ENCODE measurements around the gene INSM1.

Gene INSM1

GRCh38 chr20:20395903-20396568 is 28.1 kb downstream of the INSM1 start:
- no peak for DNase-seq

GRCh38 chr20:20396794-20397193 is 28.9 kb downstream of the INSM1 start:
- no peak for DNase-seq

- DNase-seq, result no peak
These were observed 30.2 kb downstream of the INSM1 start for GRCh38 chr20:20398123-20398522.

- no peak for DNase-seq
These were observed 31.9 kb downstream of the INSM1 start for GRCh38 chr20:20399531-20400500.

- DNase-seq, result no peak
These were observed 34.1 kb downstream of the INSM1 start for GRCh38 chr20:20401991-20402390.

- DNase-seq, result no peak
These were observed 36.7 kb downstream of the INSM1 start for GRCh38 chr20:20404633-20405032.

GRCh38 chr20:20405623-20406022 is 37.7 kb downstream of the INSM1 start:
- DNase-seq, result no peak

- no peak for DNase-seq
These were observed 38.4 kb downstream of the INSM1 start for GRCh38 chr20:20406306-20406705.

GRCh38 chr20:20407891-20408805 is 40.2 kb downstream of the INSM1 start:
- DNase-seq, result peak; percentile 91

- no peak for DNase-seq
These were observed 41.4 kb downstream of the INSM1 start for GRCh38 chr20:20409331-20409730.

- peak; percentile 84 for DNase-seq
These were observed 42.8 kb downstream of the INSM1 start for GRCh38 chr20:20410678-20411077.

GRCh38 chr20:20411402-20411801 is 43.5 kb downstream of the INSM1 start:
- DNase-seq, result no peak

GRCh38 chr20:20411836-20412235 is 43.9 kb downstream of the INSM1 start:
- no peak for DNase-seq

GRCh38 chr20:20412750-20413149 is 44.8 kb downstream of the INSM1 start:
- DNase-seq, result peak; percentile 42

GRCh38 chr20:20413810-20414281 is 45.9 kb downstream of the INSM1 start:
- peak; percentile 77 for DNase-seq

GRCh38 chr20:20414640-20415220 is 46.8 kb downstream of the INSM1 start:
- DNase-seq, result no peak

GRCh38 chr20:20415321-20415720 is 47.4 kb downstream of the INSM1 start:
- no peak for DNase-seq

GRCh38 chr20:20417876-20418676 is 50.2 kb downstream of the INSM1 start:
- DNase-seq, result no peak

Measured in NCI-H446 treated with DMSO at 0.1 percent for 48 hours (cell line).